ENCODE results near the gene RPL9.
"Not testable (repeated sequence)": the region's sequence is repeated elsewhere in the genome, so short reads cannot be mapped to it uniquely, and the experiment has no call there.

DNA sequence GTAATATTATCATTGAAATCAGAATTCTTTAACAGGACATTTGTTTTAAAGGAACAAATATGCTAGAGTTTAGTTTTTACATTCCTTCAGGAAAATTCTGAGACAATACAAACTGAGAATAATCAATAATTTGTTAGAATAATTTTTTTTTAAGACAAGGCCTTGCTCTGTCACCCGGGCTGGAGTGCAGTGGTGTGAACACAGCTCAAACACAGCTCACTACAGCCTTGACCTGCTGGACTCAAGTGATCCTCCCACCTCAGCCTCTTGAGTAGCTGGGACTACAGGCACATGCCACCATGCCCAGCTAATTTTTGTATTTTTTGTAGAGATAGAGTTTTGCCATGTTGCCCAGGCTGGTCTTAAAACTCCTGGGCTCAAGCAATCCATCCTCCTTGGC, 33.4 kb downstream of the RPL9 start:
- not testable (repeated sequence) for TF ChIP-seq POLR2A (IDR thresholded peaks at IDR 0.05)
- TF ChIP-seq, protein P1, sequence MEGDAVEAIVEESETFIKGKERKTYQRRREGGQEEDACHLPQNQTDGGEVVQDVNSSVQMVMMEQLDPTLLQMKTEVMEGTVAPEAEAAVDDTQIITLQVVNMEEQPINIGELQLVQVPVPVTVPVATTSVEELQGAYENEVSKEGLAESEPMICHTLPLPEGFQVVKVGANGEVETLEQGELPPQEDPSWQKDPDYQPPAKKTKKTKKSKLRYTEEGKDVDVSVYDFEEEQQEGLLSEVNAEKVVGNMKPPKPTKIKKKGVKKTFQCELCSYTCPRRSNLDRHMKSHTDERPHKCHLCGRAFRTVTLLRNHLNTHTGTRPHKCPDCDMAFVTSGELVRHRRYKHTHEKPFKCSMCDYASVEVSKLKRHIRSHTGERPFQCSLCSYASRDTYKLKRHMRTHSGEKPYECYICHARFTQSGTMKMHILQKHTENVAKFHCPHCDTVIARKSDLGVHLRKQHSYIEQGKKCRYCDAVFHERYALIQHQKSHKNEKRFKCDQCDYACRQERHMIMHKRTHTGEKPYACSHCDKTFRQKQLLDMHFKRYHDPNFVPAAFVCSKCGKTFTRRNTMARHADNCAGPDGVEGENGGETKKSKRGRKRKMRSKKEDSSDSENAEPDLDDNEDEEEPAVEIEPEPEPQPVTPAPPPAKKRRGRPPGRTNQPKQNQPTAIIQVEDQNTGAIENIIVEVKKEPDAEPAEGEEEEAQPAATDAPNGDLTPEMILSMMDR (IDR thresholded peaks at IDR 0.05): not testable (repeated sequence)

All from esophagus squamous epithelium (tissue), 4 donors.